ENCODE data around the gene CELF2.

- no peak for TF ChIP-seq EZH2 (IDR thresholded peaks at IDR 0.05; ENCODE audit: insufficient read depth, poor library complexity, severe bottlenecking)
- no peak for TF ChIP-seq EZH2phosphoT487 (IDR thresholded peaks at IDR 0.05; ENCODE audit: insufficient read depth, low read depth)
Observed at GRCh38 chr10:10968257-10968588, 49.4 kb upstream of the CELF2 start.

All from GM23248 (cell line).